GM12864 (cell line): ENCODE results near the gene RTN4RL1.

Experiments used
- DNase-seq: peaks from one replicate; pipeline ENCODE4 v3.0.0-alpha.2; 2011; ENCODE audit warnings: low read depth
- H3K4me3 ChIP-seq: 2 replicates; pipeline ENCODE4 v1.5.1; 2011; ENCODE audit warnings: mild to moderate bottlenecking, low read depth, low read length, control low read depth
- CTCF ChIP-seq: IDR thresholded peaks from 2 replicates; pipeline ENCODE4 v1.5.1; 2011; ENCODE audit warnings: low read depth, mild to moderate bottlenecking, moderate library complexity, low read length, control low read depth, inconsistent platforms; ENCODE audit errors: missing control alignments

Gene RTN4RL1

GRCh38 chr17:1972487-1973160 is 52.5 kb downstream of the RTN4RL1 start:
- no peak overlapping the region for H3K4me3 ChIP-seq
- DNase-seq, result no peak
- TF ChIP-seq CTCF, result no peak

GRCh38 chr17:1970843-1971384 is 54.2 kb downstream of the RTN4RL1 start:
- no peak for TF ChIP-seq CTCF
- no peak for DNase-seq
- no peak overlapping the region for H3K4me3 ChIP-seq

- no peak for DNase-seq
- no peak overlapping the region for H3K4me3 ChIP-seq
- no peak for TF ChIP-seq CTCF
Measured at GRCh38 chr17:1969712-1970111, 55.4 kb downstream of the RTN4RL1 start.

- H3K4me3 ChIP-seq, result no peak overlapping the region
- no peak for DNase-seq
- TF ChIP-seq CTCF, result no peak
Measured at GRCh38 chr17:1967213-1967612, 57.9 kb downstream of the RTN4RL1 start.

GRCh38 chr17:1966274-1967086 is 58.7 kb downstream of the RTN4RL1 start:
- H3K4me3 ChIP-seq, result no peak overlapping the region
- no peak for TF ChIP-seq CTCF

DNA sequence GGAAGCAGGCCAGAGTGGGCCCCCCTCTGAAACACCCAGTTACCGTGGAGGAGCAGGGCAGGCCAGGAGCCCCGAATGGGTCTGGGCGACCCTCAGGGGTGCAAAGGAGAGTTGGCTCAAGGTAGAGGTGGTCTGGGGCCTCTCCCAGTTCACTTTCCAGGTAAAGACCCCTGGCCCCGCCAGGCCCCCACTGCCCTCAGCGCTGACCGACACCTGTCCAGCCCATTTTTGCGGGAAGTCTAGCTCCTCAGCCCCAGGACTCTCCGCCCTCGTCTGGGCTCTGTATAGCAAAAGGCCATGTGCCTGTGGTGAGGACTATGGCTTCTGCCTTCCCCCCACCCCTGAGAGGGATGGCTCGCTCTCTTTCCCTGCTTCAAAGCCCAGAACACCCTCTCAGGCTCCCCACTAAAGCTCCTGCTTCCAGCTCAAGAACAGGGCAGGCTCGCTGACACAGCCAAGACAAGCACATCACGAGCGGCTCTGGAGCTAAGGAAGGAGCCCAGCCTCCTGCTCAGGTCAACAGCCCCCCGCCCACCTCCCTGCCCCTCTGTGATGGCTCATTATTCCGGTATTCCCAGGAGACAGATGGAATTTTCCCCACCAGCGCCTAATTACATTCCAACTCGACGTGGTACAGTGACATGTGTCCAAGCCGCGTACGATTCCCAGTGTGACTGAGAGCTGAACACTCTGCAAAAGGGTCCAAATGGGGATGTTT is 59.4 kb downstream of the RTN4RL1 start:
- TF ChIP-seq CTCF, result no peak
- H3K4me3 ChIP-seq, result no peak overlapping the region
- DNase-seq, result no peak

More at GRCh38 chr17:1966274-1967086, 58.7 kb downstream of the RTN4RL1 start:
- DNase-seq, result no peak
